AG04450 (cell line): ENCODE results near the gene VWA3A. TPM values are rescaled to one million over a fixed set of nuclear protein-coding genes. Genes with fewer than 3 reads are reported as not detected.
A peak's percentile ranks its signal among the peaks of the same experiment; 100 is the strongest.

Experiments used
- CTCF ChIA-PET: fragments of 300-600, 350-600 bp; formaldehyde crosslinking; extraction: SDS; loops from one replicate; lab custom pipeline; 2022; ENCODE audit warnings: antibody characterized with exemption, inconsistent platforms; lab: Charles Lee
- POLR2A ChIA-PET: fragments of 350-600 bp; formaldehyde crosslinking; extraction: SDS; loops from one replicate; lab custom pipeline; 2021; ENCODE audit warnings: antibody characterized with exemption, inconsistent platforms; lab: Yijun Ruan, JAX
- DNase-seq: peaks from one replicate; pipeline ENCODE4 v3.0.0-alpha.2; 2011; ENCODE audit warnings: low read depth, low spot score
- H3K27ac ChIP-seq: one replicate; pipeline ENCODE4 v1.5.1; 2012; ENCODE audit warnings: low read depth, low read length, control low read depth
- H3K27me3 ChIP-seq: one replicate; pipeline ENCODE4 v1.6.0; 2012; ENCODE audit warnings: low read length; ENCODE audit not compliant: control insufficient read depth, insufficient read depth
- H3K4me3 ChIP-seq: 2 replicates; pipeline ENCODE4 v1.5.1; 2011; ENCODE audit warnings: mild to moderate bottlenecking, low read depth, low read length, control low read depth
- H3K9me3 ChIP-seq: 2 replicates; pipeline ENCODE4 v1.5.1; 2012; ENCODE audit warnings: low read length; ENCODE audit not compliant: control insufficient read depth, insufficient read depth
- CTCF ChIP-seq: IDR thresholded peaks from 2 replicates; pipeline ENCODE4 v1.5.1; 2011; ENCODE audit warnings: low read depth, low read length, control low read depth, inconsistent platforms
- polyA plus RNA-seq: library from polyadenylated mRNA; depleted of rRNA; stranded (reverse); fragments of >200 nt; gene quantifications from 2 replicates; pipeline ENCODE4 v1.2.3, GENCODE V29; 2011

The VWA3A gene
- polyA plus RNA-seq, 1 experiment = not detected

- DNase-seq = no peak
- H3K27me3 ChIP-seq = peaks cover 14% of the 10 kb centered on the region
- ChIA-PET POLR2A (no interaction called here), CTCF (interaction anchor here (1.3 kb wide), 1 partner anchor 21 kb away, joined by 3 read pairs; no protein-coding TSS in a partner anchor)
- no peaks in the 10 kb centered on the region for H3K9me3 ChIP-seq
- no peak for TF ChIP-seq CTCF
- no peak overlapping the region for H3K4me3 ChIP-seq
- no peak overlapping the region for H3K27ac ChIP-seq
These were observed 46.7 kb downstream of the VWA3A start for GRCh38 chr16:22139008-22139407.

GRCh38 chr16:22139732-22140131 is 47.4 kb downstream of the VWA3A start:
- Histone ChIP-seq H3K27me3 (peaks cover 14% of the 10 kb centered on the region), H3K9me3 (no peaks in the 10 kb centered on the region), H3K4me3 (no peak overlapping the region), H3K27ac (no peak overlapping the region)
- no peak for DNase-seq
- ChIA-PET CTCF (interaction anchor here (0.7 to 1.3 kb wide), 2 partner anchors 21 to 103 kb away, joined by 3 to 5 read pairs; no protein-coding TSS in a partner anchor), POLR2A (no interaction called here)
- no peak for TF ChIP-seq CTCF

- DNase-seq = no peak
- no peak overlapping the region for H3K4me3 ChIP-seq
- H3K27ac ChIP-seq = no peak overlapping the region
- H3K9me3 ChIP-seq = no peaks in the 10 kb centered on the region
- POLR2A ChIA-PET = no interaction called here
- peaks cover 8% of the 10 kb centered on the region for H3K27me3 ChIP-seq
- CTCF ChIA-PET = interaction anchor here (0.6 to 1.6 kb wide), 5 partner anchors 10 to 414 kb away, joined by 3 to 9 read pairs (median 3); no protein-coding TSS in a partner anchor
- TF ChIP-seq CTCF = peak; percentile 61
These were observed 49.4 kb downstream of the VWA3A start for GRCh38 chr16:22141767-22142166.

GRCh38 chr16:22144520-22144919 is 52.2 kb downstream of the VWA3A start:
- H3K27me3 ChIP-seq = peaks cover 15% of the 10 kb centered on the region
- no peak overlapping the region for H3K4me3 ChIP-seq
- TF ChIP-seq CTCF = no peak
- no peaks in the 10 kb centered on the region for H3K9me3 ChIP-seq
- no peak overlapping the region for H3K27ac ChIP-seq
- POLR2A ChIA-PET = no interaction called here
- no peak for DNase-seq
- CTCF ChIA-PET = no interaction called here

GRCh38 chr16:22147853-22148252 is 55.5 kb downstream of the VWA3A start:
- Histone ChIP-seq H3K27ac (no peak overlapping the region), H3K9me3 (no peaks in the 10 kb centered on the region), H3K27me3 (peaks cover 19% of the 10 kb centered on the region), H3K4me3 (no peak overlapping the region)
- DNase-seq = no peak
- ChIA-PET CTCF (interaction anchor here (0.6 to 0.7 kb wide), 2 partner anchors 153 to 508 kb away, joined by 3 to 7 read pairs; no protein-coding TSS in a partner anchor), POLR2A (no interaction called here)
- no peak for TF ChIP-seq CTCF
